ENCODE results near the gene MISP3.

Gene MISP3

GRCh38 chr19:14116918-14117578, 44.5 kb downstream of the MISP3 start:
- Mint-ChIP-seq H3K9me3 (no peaks in the 10 kb centered on the region), H3K36me3 (ENCODE audit: low read depth) (no peaks in the 10 kb centered on the region), H3K27me3 (ENCODE audit: low read depth) (no peaks in the 10 kb centered on the region)

GRCh38 chr19:14117668-14118164, 45.1 kb downstream of the MISP3 start, which contains the start of gene PRKACA:
PRKACA (minus strand) TSS chr19:14117762; CDS start chr19:14117547, 215 bp downstream.
- peak within 1 kb of the TSS; percentile 96 to 99 (median 99) for H3K4me3 Mint-ChIP-seq

More at GRCh38 chr19:14116918-14117578, 44.5 kb downstream of the MISP3 start:
- Mint-ChIP-seq H3K4me3 (peak overlapping the region; percentile 96 to 99 (median 97)), H3K27ac (peak overlapping the region; percentile 85 to 94 (median 88)), H3K4me1 (peaks cover 51% of the 10 kb centered on the region)
- no peak for TF ChIP-seq CTCF (IDR thresholded peaks at IDR 0.05; ENCODE audit: unreplicated experiment in 3 of 3)

GRCh38 chr19:14118165-14119051, 45.8 kb downstream of the MISP3 start:
- H3K27me3 Mint-ChIP-seq (ENCODE audit: low read depth): no peaks in the 10 kb centered on the region
- H3K27ac Mint-ChIP-seq: peak overlapping the region; percentile 99 to 100 (median 99)
- peaks cover 52% of the 10 kb centered on the region for H3K4me1 Mint-ChIP-seq
- H3K36me3 Mint-ChIP-seq (ENCODE audit: low read depth): peaks cover 4% of the 10 kb centered on the region
- H3K9me3 Mint-ChIP-seq: no peaks in the 10 kb centered on the region
- TF ChIP-seq CTCF (IDR thresholded peaks at IDR 0.05; ENCODE audit: unreplicated experiment in 3 of 3): no peak
- peak overlapping the region; percentile 94 to 96 (median 96) for H3K4me3 Mint-ChIP-seq

More at GRCh38 chr19:14117668-14118164, 45.1 kb downstream of the MISP3 start, which contains the start of gene PRKACA:
- peak within 1 kb of the TSS; percentile 99 to 100 (median 99) for H3K27ac Mint-ChIP-seq
- no peaks in the 10 kb centered on the region for H3K27me3 Mint-ChIP-seq (ENCODE audit: low read depth)
- no peaks in the 10 kb centered on the region for H3K36me3 Mint-ChIP-seq (ENCODE audit: low read depth)
- peaks cover 53% of the 10 kb centered on the region for H3K4me1 Mint-ChIP-seq
- H3K9me3 Mint-ChIP-seq: no peaks in the 10 kb centered on the region
- no peak for TF ChIP-seq CTCF (IDR thresholded peaks at IDR 0.05; ENCODE audit: unreplicated experiment in 3 of 3)

- Mint-ChIP-seq H3K27me3 (ENCODE audit: low read depth) (no peaks in the 10 kb centered on the region), H3K27ac (peak overlapping the region; percentile 99 to 100 (median 99)), H3K9me3 (no peaks in the 10 kb centered on the region), H3K4me1 (peaks cover 46% of the 10 kb centered on the region), H3K36me3 (ENCODE audit: low read depth) (peaks cover 4% of the 10 kb centered on the region), H3K4me3 (peak overlapping the region; percentile 94 to 96 (median 96))
- TF ChIP-seq CTCF (IDR thresholded peaks at IDR 0.05; ENCODE audit: unreplicated experiment in 3 of 3): no peak
These were observed 46.6 kb downstream of the MISP3 start for GRCh38 chr19:14119146-14119545.

- H3K4me3 Mint-ChIP-seq: peak overlapping the region; percentile 43 to 60 (median 48)
- no peaks in the 10 kb centered on the region for H3K9me3 Mint-ChIP-seq
- TF ChIP-seq CTCF (IDR thresholded peaks at IDR 0.05; ENCODE audit: unreplicated experiment in 3 of 3): no peak
- H3K4me1 Mint-ChIP-seq: peaks cover 42% of the 10 kb centered on the region
- peaks cover 4% of the 10 kb centered on the region for H3K36me3 Mint-ChIP-seq (ENCODE audit: low read depth)
- H3K27me3 Mint-ChIP-seq (ENCODE audit: low read depth): no peaks in the 10 kb centered on the region
- H3K27ac Mint-ChIP-seq: peak overlapping the region; percentile 99 to 100 (median 99)
These were observed 47.3 kb downstream of the MISP3 start for GRCh38 chr19:14119644-14120496.

Measured in nephron (organoid).